ENCODE measurements around the gene MOB3B.
A peak's percentile ranks its signal among the peaks of the same experiment; 100 is the strongest.

Gene MOB3B

DNA sequence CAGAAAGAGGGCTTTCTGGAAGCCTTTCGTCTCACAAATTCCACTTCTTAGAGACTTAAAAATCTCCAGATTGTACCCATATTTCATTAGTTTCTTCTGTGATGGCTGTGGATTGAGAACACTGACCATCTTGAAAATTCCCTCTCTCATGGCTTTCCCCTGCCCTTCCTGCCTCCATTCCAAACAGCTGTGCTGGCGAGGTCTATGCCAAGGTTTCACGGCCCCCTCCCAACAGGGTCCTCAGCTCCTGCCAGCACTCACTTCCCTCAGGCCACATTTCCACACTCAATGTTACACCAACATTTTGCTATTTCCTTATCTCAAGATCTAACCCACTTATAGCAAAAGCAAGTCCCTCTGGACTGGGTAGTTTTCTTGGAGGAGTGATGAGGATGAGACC is 192.4 kb downstream of the MOB3B start:
- Histone ChIP-seq H3K9me3 (ENCODE audit: control insufficient read depth, low read depth, low read length) (no peaks in the 10 kb centered on the region), H3K9ac (ENCODE audit: low read length) (no peak overlapping the region), H3K4me1 (ENCODE audit: control insufficient read depth, low read depth, low read length) (peaks cover 35% of the 10 kb centered on the region), H3K36me3 (ENCODE audit: control insufficient read depth, low read depth, low read length) (no peaks in the 10 kb centered on the region), H3K27me3 (ENCODE audit: control insufficient read depth, insufficient read depth, low read length) (no peaks in the 10 kb centered on the region), H3K27ac (ENCODE audit: low read length) (no peak overlapping the region), H3K4me3 (ENCODE audit: low read length) (no peak overlapping the region)

GRCh38 chr9:27336829-27337228 is 192.8 kb downstream of the MOB3B start:
- Histone ChIP-seq H3K4me3 (ENCODE audit: low read length) (no peak overlapping the region), H3K27me3 (ENCODE audit: control insufficient read depth, insufficient read depth, low read length) (no peaks in the 10 kb centered on the region), H3K36me3 (ENCODE audit: control insufficient read depth, low read depth, low read length) (no peaks in the 10 kb centered on the region), H3K9me3 (ENCODE audit: control insufficient read depth, low read depth, low read length) (no peaks in the 10 kb centered on the region), H3K9ac (ENCODE audit: low read length) (no peak overlapping the region), H3K4me1 (ENCODE audit: control insufficient read depth, low read depth, low read length) (peaks cover 35% of the 10 kb centered on the region), H3K27ac (ENCODE audit: low read length) (no peak overlapping the region)

GRCh38 chr9:27336126-27336525 is 193.5 kb downstream of the MOB3B start:
- Histone ChIP-seq H3K4me3 (ENCODE audit: low read length) (no peak overlapping the region), H3K9me3 (ENCODE audit: control insufficient read depth, low read depth, low read length) (no peaks in the 10 kb centered on the region), H3K27me3 (ENCODE audit: control insufficient read depth, insufficient read depth, low read length) (no peaks in the 10 kb centered on the region), H3K4me1 (ENCODE audit: control insufficient read depth, low read depth, low read length) (peaks cover 29% of the 10 kb centered on the region), H3K36me3 (ENCODE audit: control insufficient read depth, low read depth, low read length) (no peaks in the 10 kb centered on the region), H3K9ac (ENCODE audit: low read length) (no peak overlapping the region), H3K27ac (ENCODE audit: low read length) (no peak overlapping the region)

GRCh38 chr9:27335075-27335474 is 194.5 kb downstream of the MOB3B start:
- H3K27me3 ChIP-seq (ENCODE audit: control insufficient read depth, insufficient read depth, low read length) = no peaks in the 10 kb centered on the region
- H3K9me3 ChIP-seq (ENCODE audit: control insufficient read depth, low read depth, low read length) = no peaks in the 10 kb centered on the region
- H3K4me1 ChIP-seq (ENCODE audit: control insufficient read depth, low read depth, low read length) = peaks cover 23% of the 10 kb centered on the region

DNA sequence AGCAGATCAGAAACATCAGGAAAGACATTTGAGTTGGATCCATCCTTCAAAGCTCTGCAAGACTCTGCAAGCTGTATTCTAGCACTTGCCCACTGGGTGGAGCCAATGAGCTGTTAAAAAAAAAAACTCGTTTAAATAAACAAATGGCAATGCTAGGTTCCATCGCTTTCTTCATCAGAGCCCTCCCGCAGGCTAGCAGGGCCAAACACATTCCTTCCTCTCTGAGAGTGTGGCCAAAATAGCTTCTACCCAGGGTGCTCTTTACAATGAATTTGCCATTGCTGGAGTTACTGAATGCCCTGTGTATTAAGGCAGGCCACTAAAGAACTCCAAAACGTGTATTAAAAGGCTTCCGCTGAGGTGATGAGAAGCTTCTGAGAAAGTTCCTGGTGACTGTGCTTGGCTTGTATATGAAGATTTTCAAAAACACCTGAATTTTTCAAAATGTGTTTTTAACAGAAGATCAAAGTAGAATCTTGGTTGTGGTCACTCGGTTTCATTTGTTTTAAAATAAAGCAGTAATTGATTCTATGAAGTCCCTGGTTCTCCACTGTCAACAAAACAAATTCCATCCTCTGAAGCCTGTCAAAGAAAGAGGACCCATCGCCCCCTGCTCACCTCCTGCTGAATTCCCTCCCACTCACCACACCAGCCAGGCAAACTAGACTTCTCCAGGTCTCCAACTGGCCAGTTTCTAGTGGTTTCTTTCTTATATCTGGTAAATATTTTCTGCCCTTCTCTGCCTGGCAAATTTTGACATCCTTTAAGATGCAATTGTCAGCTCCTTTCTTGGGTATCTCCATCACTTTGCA is 196.2 kb downstream of the MOB3B start:
- Histone ChIP-seq H3K9me3 (ENCODE audit: control insufficient read depth, low read depth, low read length) (no peaks in the 10 kb centered on the region), H3K27ac (ENCODE audit: low read length) (no peak overlapping the region), H3K9ac (ENCODE audit: low read length) (no peak overlapping the region), H3K4me1 (ENCODE audit: control insufficient read depth, low read depth, low read length) (peaks cover 23% of the 10 kb centered on the region), H3K27me3 (ENCODE audit: control insufficient read depth, insufficient read depth, low read length) (no peaks in the 10 kb centered on the region), H3K4me3 (ENCODE audit: low read length) (peak overlapping the region; percentile 29), H3K36me3 (ENCODE audit: control insufficient read depth, low read depth, low read length) (no peaks in the 10 kb centered on the region)

More at GRCh38 chr9:27335075-27335474, 194.5 kb downstream of the MOB3B start:
- H3K36me3 ChIP-seq (ENCODE audit: control insufficient read depth, low read depth, low read length) = no peaks in the 10 kb centered on the region
- no peak overlapping the region for H3K9ac ChIP-seq (ENCODE audit: low read length)
- no peak overlapping the region for H3K4me3 ChIP-seq (ENCODE audit: low read length)
- H3K27ac ChIP-seq (ENCODE audit: low read length) = no peak overlapping the region

DNA sequence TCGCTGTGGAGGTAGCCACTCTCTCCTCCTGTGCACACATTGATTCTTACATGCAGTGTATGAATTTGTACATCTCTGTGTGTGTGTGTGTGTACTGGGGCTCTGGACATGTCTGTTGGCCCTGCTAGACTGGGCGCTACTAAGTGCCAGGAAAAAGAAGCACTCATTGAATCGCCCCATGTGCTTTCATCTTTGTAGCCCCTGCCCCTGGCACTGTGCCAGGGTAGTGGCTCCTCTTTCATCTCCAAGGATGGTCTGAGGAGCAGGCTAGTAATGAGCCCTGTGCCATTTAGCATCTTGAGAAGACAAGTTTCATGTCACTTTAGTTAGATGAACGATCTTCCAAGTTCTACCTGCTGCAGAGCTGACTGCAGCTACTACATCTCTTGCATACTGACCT is 198.2 kb downstream of the MOB3B start:
- H3K9me3 ChIP-seq (ENCODE audit: control insufficient read depth, low read depth, low read length) = no peaks in the 10 kb centered on the region
- H3K27me3 ChIP-seq (ENCODE audit: control insufficient read depth, insufficient read depth, low read length) = no peaks in the 10 kb centered on the region

DNA sequence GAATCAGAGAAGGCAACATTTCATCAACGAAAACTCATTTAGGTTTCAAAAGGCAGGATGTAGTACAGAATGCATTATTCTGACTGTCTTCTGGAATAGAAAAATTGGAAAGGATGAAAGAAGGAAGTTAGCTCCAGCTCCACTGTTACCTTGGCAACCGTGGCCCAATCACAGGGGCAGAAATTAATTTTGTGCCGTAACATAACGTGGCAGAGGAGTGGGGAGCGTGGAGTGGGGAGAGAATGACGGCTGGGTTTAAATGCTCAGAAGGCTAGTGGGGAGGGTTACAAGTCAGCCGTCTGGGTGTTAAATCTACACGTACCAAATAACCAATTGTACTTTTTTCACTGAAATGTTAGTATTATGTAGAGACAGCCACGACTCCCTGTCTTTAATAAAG is 200.3 kb downstream of the MOB3B start:
- peaks cover 6% of the 10 kb centered on the region for H3K9me3 ChIP-seq (ENCODE audit: control insufficient read depth, low read depth, low read length)
- no peaks in the 10 kb centered on the region for H3K36me3 ChIP-seq (ENCODE audit: control insufficient read depth, low read depth, low read length)
- no peak overlapping the region for H3K9ac ChIP-seq (ENCODE audit: low read length)
- no peak overlapping the region for H3K27ac ChIP-seq (ENCODE audit: low read length)
- H3K27me3 ChIP-seq (ENCODE audit: control insufficient read depth, insufficient read depth, low read length) = no peaks in the 10 kb centered on the region
- H3K4me3 ChIP-seq (ENCODE audit: low read length) = no peak overlapping the region
- H3K4me1 ChIP-seq (ENCODE audit: control insufficient read depth, low read depth, low read length) = peaks cover 8% of the 10 kb centered on the region

More for the DNA sequence above, 198.2 kb downstream of the MOB3B start:
- H3K9ac ChIP-seq (ENCODE audit: low read length) = no peak overlapping the region
- H3K4me3 ChIP-seq (ENCODE audit: low read length) = no peak overlapping the region
- H3K27ac ChIP-seq (ENCODE audit: low read length) = no peak overlapping the region
- peaks cover 19% of the 10 kb centered on the region for H3K4me1 ChIP-seq (ENCODE audit: control insufficient read depth, low read depth, low read length)
- H3K36me3 ChIP-seq (ENCODE audit: control insufficient read depth, low read depth, low read length) = no peaks in the 10 kb centered on the region

DNA sequence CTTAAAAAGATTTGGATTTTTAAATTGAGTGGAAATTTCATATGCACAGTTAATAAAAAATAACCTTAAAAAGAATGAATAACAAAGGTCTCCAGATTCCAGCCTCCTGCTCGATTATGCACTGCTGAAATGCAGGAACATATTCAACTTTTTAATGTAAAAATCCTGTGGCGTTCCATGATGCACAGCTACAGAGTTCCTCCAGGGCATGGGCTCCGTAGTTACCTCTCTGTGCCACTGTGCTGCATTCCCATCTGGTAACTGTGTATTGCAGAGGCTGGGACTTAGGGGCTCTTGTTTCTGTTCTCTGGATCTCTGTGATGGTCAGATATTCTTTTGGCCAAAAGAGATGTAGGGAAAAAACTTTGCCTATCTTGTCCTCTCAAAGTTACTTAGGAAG is 201.1 kb downstream of the MOB3B start:
- H3K9ac ChIP-seq (ENCODE audit: low read length) = no peak overlapping the region
- no peaks in the 10 kb centered on the region for H3K27me3 ChIP-seq (ENCODE audit: control insufficient read depth, insufficient read depth, low read length)
- H3K36me3 ChIP-seq (ENCODE audit: control insufficient read depth, low read depth, low read length) = no peaks in the 10 kb centered on the region
- peaks cover 2% of the 10 kb centered on the region for H3K4me1 ChIP-seq (ENCODE audit: control insufficient read depth, low read depth, low read length)
- peaks cover 6% of the 10 kb centered on the region for H3K9me3 ChIP-seq (ENCODE audit: control insufficient read depth, low read depth, low read length)
- H3K27ac ChIP-seq (ENCODE audit: low read length) = no peak overlapping the region
- no peak overlapping the region for H3K4me3 ChIP-seq (ENCODE audit: low read length)

GRCh38 chr9:27311184-27311583 is 218.4 kb downstream of the MOB3B start:
- H3K27ac ChIP-seq (ENCODE audit: low read length) = no peak overlapping the region
- H3K36me3 ChIP-seq (ENCODE audit: control insufficient read depth, low read depth, low read length) = no peaks in the 10 kb centered on the region
- no peak overlapping the region for H3K9ac ChIP-seq (ENCODE audit: low read length)
- H3K4me3 ChIP-seq (ENCODE audit: low read length) = no peak overlapping the region
- H3K4me1 ChIP-seq (ENCODE audit: control insufficient read depth, low read depth, low read length) = peaks cover 20% of the 10 kb centered on the region
- no peaks in the 10 kb centered on the region for H3K27me3 ChIP-seq (ENCODE audit: control insufficient read depth, insufficient read depth, low read length)
- H3K9me3 ChIP-seq (ENCODE audit: control insufficient read depth, low read depth, low read length) = no peaks in the 10 kb centered on the region

DNA sequence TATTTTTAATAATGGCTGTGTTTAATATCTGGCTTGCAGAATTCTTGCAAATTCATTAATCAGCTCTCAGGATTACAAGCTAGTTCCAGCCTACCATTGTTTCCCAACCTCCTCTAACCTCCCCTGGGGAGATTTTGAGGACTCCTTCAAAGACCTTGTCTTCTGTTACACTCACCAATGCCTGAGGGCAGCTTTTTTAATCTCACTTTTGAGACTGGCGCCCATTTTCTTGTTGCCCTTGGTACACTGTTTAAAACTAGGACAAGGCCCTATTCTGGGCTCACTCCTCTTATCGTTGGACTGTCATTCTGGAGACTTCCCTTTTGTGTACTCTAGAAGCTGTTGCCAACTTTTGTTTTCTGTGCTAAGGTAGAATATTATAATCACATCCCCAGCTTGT is 219.0 kb downstream of the MOB3B start:
- no peak overlapping the region for H3K27ac ChIP-seq (ENCODE audit: low read length)
- no peaks in the 10 kb centered on the region for H3K9me3 ChIP-seq (ENCODE audit: control insufficient read depth, low read depth, low read length)
- H3K9ac ChIP-seq (ENCODE audit: low read length) = no peak overlapping the region
- H3K36me3 ChIP-seq (ENCODE audit: control insufficient read depth, low read depth, low read length) = no peaks in the 10 kb centered on the region
- no peak overlapping the region for H3K4me3 ChIP-seq (ENCODE audit: low read length)
- peaks cover 20% of the 10 kb centered on the region for H3K4me1 ChIP-seq (ENCODE audit: control insufficient read depth, low read depth, low read length)
- H3K27me3 ChIP-seq (ENCODE audit: control insufficient read depth, insufficient read depth, low read length) = no peaks in the 10 kb centered on the region

GRCh38 chr9:27308691-27309390 is 220.8 kb downstream of the MOB3B start:
- H3K9me3 ChIP-seq (ENCODE audit: control insufficient read depth, low read depth, low read length) = no peaks in the 10 kb centered on the region
- H3K27ac ChIP-seq (ENCODE audit: low read length) = no peak overlapping the region
- peaks cover 20% of the 10 kb centered on the region for H3K4me1 ChIP-seq (ENCODE audit: control insufficient read depth, low read depth, low read length)
- no peaks in the 10 kb centered on the region for H3K27me3 ChIP-seq (ENCODE audit: control insufficient read depth, insufficient read depth, low read length)
- no peaks in the 10 kb centered on the region for H3K36me3 ChIP-seq (ENCODE audit: control insufficient read depth, low read depth, low read length)
- no peak overlapping the region for H3K9ac ChIP-seq (ENCODE audit: low read length)
- H3K4me3 ChIP-seq (ENCODE audit: low read length) = peak overlapping the region; percentile 1

DNA sequence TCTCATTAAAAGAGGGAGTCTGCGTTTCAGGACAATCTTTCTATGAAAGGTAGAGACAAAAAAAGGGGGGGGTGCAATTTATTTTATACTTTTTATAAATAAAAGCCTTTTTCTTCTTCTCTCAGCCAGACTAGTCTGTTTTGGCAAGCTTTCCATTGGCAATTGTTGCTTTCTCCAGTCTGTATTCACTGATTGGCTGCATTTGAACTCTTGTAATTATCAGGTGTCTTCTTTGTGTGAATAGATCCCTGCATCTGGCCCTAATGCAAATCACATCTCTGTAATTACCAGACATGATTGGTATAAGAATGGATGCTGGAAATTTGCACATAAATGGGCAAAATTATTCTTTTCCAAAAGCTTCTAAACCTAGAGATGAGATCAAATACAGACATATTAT is 225.1 kb downstream of the MOB3B start:
- Histone ChIP-seq H3K4me3 (ENCODE audit: low read length) (no peak overlapping the region), H3K9ac (ENCODE audit: low read length) (no peak overlapping the region), H3K4me1 (ENCODE audit: control insufficient read depth, low read depth, low read length) (peaks cover 14% of the 10 kb centered on the region), H3K9me3 (ENCODE audit: control insufficient read depth, low read depth, low read length) (no peaks in the 10 kb centered on the region), H3K27ac (ENCODE audit: low read length) (no peak overlapping the region), H3K36me3 (ENCODE audit: control insufficient read depth, low read depth, low read length) (no peaks in the 10 kb centered on the region), H3K27me3 (ENCODE audit: control insufficient read depth, insufficient read depth, low read length) (no peaks in the 10 kb centered on the region)
